K562 (cell line): ENCODE results near the gene OPA3. TPM values are rescaled to one million over a fixed set of nuclear protein-coding genes. Genes with fewer than 3 reads are reported as not detected.
A peak's percentile ranks its signal among the peaks of the same experiment; 100 is the strongest.

ENCODE experiments used
- ATAC-seq: fragments of 200-7000 bp; cut with Tn5 transposase; 3 replicates; pipeline ENCODE4 v1.9.1; 2020; ENCODE audit warnings: moderate library complexity
- BruUV-seq: library from RNA; stranded (reverse); fragments of 400-500 nt; replicated peaks from 2 replicates; lab custom pipeline; 2021; lab: Mats Ljungman, UMichigan
- CTCF ChIA-PET: fragments of 300-600 bp; formaldehyde crosslinking; extraction: SDS; loops from one replicate; lab custom pipeline; 2021; ENCODE audit warnings: low intra/inter-chr PET ratio; lab: Yijun Ruan, JAX
- POLR2A ChIA-PET: fragments of 300-600, 350-650 bp; sonication (Branson Sonifier 250); formaldehyde crosslinking; extraction: SDS; loops from one replicate; lab custom pipeline; 2021; ENCODE audit warnings: antibody characterized with exemption, inconsistent platforms; lab: Yijun Ruan, JAX
- DNase-seq, 4 experiments: peaks; one replicate each; pipeline versions ENCODE4 v3.0.0 to v3.0.0-alpha.2; 2011 to 2018; ENCODE audit warnings: low spot score in 3 of 4, mixed read lengths in 3 of 4; ENCODE audit errors: extremely low read depth in 1 of 4
- FAIRE-seq: peaks from 2 replicates; lab custom pipeline; 2011; peaks lifted over from hg19 to GRCh38; lab: Jason Lieb, UNC
- H2AFZ ChIP-seq: 2 replicates; pipeline ENCODE4 v1.6.0; 2011; ENCODE audit warnings: low read depth, low read length, control low read depth, inconsistent platforms
- H3K27ac ChIP-seq: fragments of 200-600 bp; 3 replicates; pipeline ENCODE4 v1.8.0; 2011; ENCODE audit warnings: low read depth, mild to moderate bottlenecking, control low read depth, inconsistent platforms, low read length, moderate library complexity, mixed read lengths; ENCODE audit errors: extremely low read depth
- H3K27me3 ChIP-seq, 2 experiments: fragments of 300-600 bp in 1 of 2; 2 replicates in 1 of 2; 3 replicates in 1 of 2; pipeline versions ENCODE4 v1.6.0 to v1.8.0; 2011; ENCODE audit warnings: inconsistent platforms in 2 of 2, low read length in 2 of 2, mild to moderate bottlenecking in 1 of 2, mixed read lengths in 1 of 2, moderate library complexity in 1 of 2; ENCODE audit not compliant: control insufficient read depth in 2 of 2, insufficient read depth in 2 of 2
- H3K36me3 ChIP-seq: fragments of 300-600 bp; 3 replicates; pipeline ENCODE4 v1.8.0; 2011; ENCODE audit warnings: mild to moderate bottlenecking, low read length, inconsistent platforms; ENCODE audit not compliant: control insufficient read depth, insufficient read depth
- H3K4me1 ChIP-seq, 2 experiments: fragments of 200-600 bp in 1 of 2; replicated peaks in 1 of 2; 2 replicates in 1 of 2; 3 replicates in 1 of 2; pipeline versions ENCODE4 v1.5.1 to v1.8.0; 2011; ENCODE audit warnings: inconsistent platforms in 2 of 2, low read length in 2 of 2, mild to moderate bottlenecking in 1 of 2, mixed read lengths in 1 of 2, moderate library complexity in 1 of 2; ENCODE audit not compliant: control insufficient read depth in 2 of 2, insufficient read depth in 2 of 2
- H3K4me2 ChIP-seq: 2 replicates; pipeline ENCODE4 v1.6.1; 2011; ENCODE audit warnings: low read length, control low read depth, inconsistent platforms, mixed read lengths; ENCODE audit not compliant: insufficient read depth
- H3K4me3 ChIP-seq: fragments of 200-600 bp; sonication (generic), shearing (Covaris generic); 2 replicates; pipeline ENCODE4 v1.5.1; 2016; ENCODE audit warnings: control low read depth, inconsistent platforms
- H3K79me2 ChIP-seq: fragments of 200-600 bp; 3 replicates; pipeline ENCODE4 v1.8.0; 2011; ENCODE audit warnings: low read length, inconsistent platforms; ENCODE audit not compliant: control insufficient read depth, insufficient read depth
- H3K9ac ChIP-seq, 2 experiments: 2 replicates each; pipeline versions ENCODE4 v1.6.0 to v1.6.1; 2011; ENCODE audit warnings: low read depth in 2 of 2, low read length in 2 of 2, control low read depth in 1 of 2, inconsistent platforms in 1 of 2, mild to moderate bottlenecking in 1 of 2, mixed read lengths in 1 of 2; ENCODE audit not compliant: insufficient read depth in 1 of 2
- H3K9me1 ChIP-seq: one replicate; pipeline ENCODE4 v1.6.0; 2011; ENCODE audit warnings: inconsistent platforms, mild to moderate bottlenecking, low read length, moderate library complexity; ENCODE audit not compliant: control insufficient read depth, insufficient read depth
- H3K9me3 ChIP-seq: replicated peaks from 2 replicates; pipeline ENCODE4 v1.5.1; 2011; ENCODE audit warnings: low read depth, low read length, inconsistent platforms; ENCODE audit not compliant: control insufficient read depth, insufficient read depth
- H4K20me1 ChIP-seq: replicated peaks from 2 replicates; pipeline ENCODE4 v1.6.1; 2011; ENCODE audit warnings: low read length, inconsistent platforms, mixed read lengths; ENCODE audit not compliant: control insufficient read depth, insufficient read depth
- CEBPB ChIP-seq: fragments of 450-650 bp; IDR thresholded peaks from 2 replicates; pipeline ENCODE4 v1.6.1; 2016; ENCODE audit warnings: missing genetic modification characterization, missing compliant biosample characterization
- CLOCK ChIP-seq: fragments of 250-450 bp; sonication (Bioruptor Pico); IDR thresholded peaks from 2 replicates; pipeline ENCODE4 v1.4.0; 2020; ENCODE audit warnings: mild to moderate bottlenecking, moderate library complexity, borderline replicate concordance
- RNF2 ChIP-seq: sonication (generic); IDR thresholded peaks from 2 replicates; pipeline ENCODE4 v1.6.1; 2016
- WHSC1 ChIP-seq: IDR thresholded peaks from one replicate; pipeline ENCODE4 v1.6.1; 2012; ENCODE audit warnings: low read length, control low read depth, inconsistent platforms
- WGBS: fragments of 100-300 bp; shearing (Covaris generic); methylation state at CpG from one replicate; pipeline ENCODE4 v1.1.6; 2016; ENCODE audit warnings: low coverage, mixed read lengths; ENCODE audit not compliant: insufficient coverage; ENCODE audit errors: missing lambda C conversion rate; 5-methylcytosine and 5-hydroxymethylcytosine counted together
- in situ Hi-C: fragments of 300-500 bp; cut with MboI; formaldehyde crosslinking; loops from 4 replicates; pipeline ENCODE4 v1.15.0; 2018; ENCODE audit warnings: inconsistent platforms, mixed read lengths
- intact Hi-C: fragments of 100-400 bp; cut with micrococcal nuclease; formaldehyde crosslinking; loops from 2 replicates; pipeline ENCODE4 v1.14.2; 2022
- polyA plus RNA-seq, 8 experiments: library from polyadenylated mRNA; depleted of rRNA in 4 of 8; stranded (reverse) in 5 of 8; unstranded in 3 of 8; fragments of >200 nt; fragmentation: Nextera tagmentation in 2 of 8; fragmentation: Illumina TruSeq in 1 of 8; extraction: Ambion mirVana in 2 of 8; extraction: Trizol in 1 of 8; gene quantifications; 2 replicates each; pipeline versions ENCODE4 v1.2.1 to v1.2.3, GENCODE V29; 2011 to 2014; ENCODE audit warnings: inconsistent platforms in 1 of 8, missing spikeins in 1 of 8
- total RNA-seq, 7 experiments: library from RNA; depleted of rRNA in 6 of 7; stranded (reverse); fragments of >200 nt in 6 of 7; fragmentation: Illumina TruSeq in 2 of 7; extraction: Trizol in 2 of 7; gene quantifications; 2 replicates each; pipeline versions ENCODE4 v1.2.1 to v1.2.3, GENCODE V29; 2011 to 2021; ENCODE audit warnings: low replicate concordance in 1 of 7

Gene OPA3
- total and polyA plus RNA-seq, 9 of the 15 experiments (the other 6 are each of a cell fraction or from before 2014, with no cell fraction given) = 1.4 to 18.8 (median 9.0) TPM

GRCh38 chr19:45503909-45504308 lies 80.7 kb downstream of the OPA3 start:
- 72% methylated on average over 8 of the region's 9 CpGs for WGBS
- in situ Hi-C loops (no loop called here), intact Hi-C loops (no loop called here)
- H3K4me2 ChIP-seq = no peak overlapping the region
- ChIA-PET CTCF (no interaction called here), POLR2A (interaction anchor here (1.2 kb wide), 1 partner anchor 24 kb away, joined by 3 read pairs; no protein-coding TSS in a partner anchor)
- H3K9me1 ChIP-seq = no peaks in the 10 kb centered on the region
- no peak overlapping the region for H3K9ac ChIP-seq
- peaks cover 24 to 55% of the 10 kb centered on the region in 2 experiments for H3K4me1 ChIP-seq
- peaks cover 3% of the 10 kb centered on the region; the same call in 1 of the 3 replicates for H3K36me3 ChIP-seq
- no peaks in the 10 kb centered on the region for H3K27me3 ChIP-seq
- H2AFZ ChIP-seq = no peak overlapping the region
- no peaks in the 10 kb centered on the region for H4K20me1 ChIP-seq
- no peak for FAIRE-seq
- BruUV-seq = no TSS peak
- peaks cover 26% of the 10 kb centered on the region for H3K79me2 ChIP-seq
- H3K9me3 ChIP-seq = no peaks in the 10 kb centered on the region
- H3K27ac ChIP-seq = no peak overlapping the region
- H3K4me3 ChIP-seq = no peak overlapping the region
- TF ChIP-seq WHSC1 (no peak), RNF2 (no peak), CEBPB (tag) (peak; percentile 59), CLOCK (CRISPR knock-in tag) (no peak)
- no peak for DNase-seq
- no peak for ATAC-seq
